ENCODE data around the gene KLHL40.

- TF ChIP-seq JUNB (IDR thresholded peaks at IDR 0.05) (no peak), CTCF (IDR thresholded peaks at IDR 0.05) (no peak), EP300 (IDR thresholded peaks at IDR 0.05) (no peak), MAZ (IDR thresholded peaks at IDR 0.05; ENCODE audit: borderline replicate concordance, low read depth, low read length) (no peak), BHLHE40 (IDR thresholded peaks at IDR 0.05; ENCODE audit: low read depth, low read length) (no peak), KDM1A (IDR thresholded peaks at IDR 0.05; ENCODE audit: low read depth) (no peak), POLR2A (IDR thresholded peaks at IDR 0.05; ENCODE audit: low read length) (no peak)
These were observed 27.5 kb downstream of the KLHL40 start for GRCh38 chr3:42712688-42713372.

All from A549 (cell line).